HTR-8/SVneo (cell line): Measurements from ENCODE around the gene GRIN1.
"Not testable (repeated sequence)": the region's sequence is repeated elsewhere in the genome, so short reads cannot be mapped to it uniquely, and the experiment has no call there.

Source experiments
- DNase-seq: peaks from one replicate; pipeline ENCODE4 v3.0.0; 2011; ENCODE audit warnings: low spot score, mixed read lengths; ENCODE audit not compliant: insufficient read length
- FAIRE-seq: peaks from 2 replicates; lab custom pipeline; 2011; peaks lifted over from hg19 to GRCh38; lab: Jason Lieb, UNC

The GRIN1 gene

GRCh38 chr9:137127301-137128157 is 11.4 kb upstream of the GRIN1 start:
- FAIRE-seq, result no peak
- no peak for DNase-seq

GRCh38 chr9:137128158-137128861 is 10.6 kb upstream of the GRIN1 start:
- FAIRE-seq, result no peak
- DNase-seq, result no peak

GRCh38 chr9:137128862-137129455 is 10.0 kb upstream of the GRIN1 start:
- DNase-seq (no peak), FAIRE-seq (no peak)

GRCh38 chr9:137129456-137130175 is 9.3 kb upstream of the GRIN1 start:
- FAIRE-seq (peak; percentile 33), DNase-seq (peak; percentile 86)

GRCh38 chr9:137130176-137130755 is 8.7 kb upstream of the GRIN1 start:
- DNase-seq (no peak), FAIRE-seq (no peak)

GRCh38 chr9:137134191-137134590 is 4.8 kb upstream of the GRIN1 start:
- no peak for DNase-seq

GRCh38 chr9:137135154-137135553 is 3.8 kb upstream of the GRIN1 start:
- DNase-seq, FAIRE-seq: not testable (repeated sequence)

More at GRCh38 chr9:137134191-137134590, 4.8 kb upstream of the GRIN1 start:
- no peak for FAIRE-seq

- FAIRE-seq (no peak), DNase-seq (no peak)
Observed at GRCh38 chr9:137136261-137136880, 2.6 kb upstream of the GRIN1 start.

- no peak for FAIRE-seq
- DNase-seq, result no peak
Observed at GRCh38 chr9:137136881-137137607, 1.9 kb upstream of the GRIN1 start.

- no peak for DNase-seq
Observed at GRCh38 chr9:137138058-137138721, 764 bp upstream of the GRIN1 start.

GRCh38 chr9:137139468-137140150 is 655 bp downstream of the GRIN1 start:
- DNase-seq, result no peak

More at GRCh38 chr9:137138058-137138721, 764 bp upstream of the GRIN1 start:
- FAIRE-seq, result no peak

GRCh38 chr9:137140151-137141012 is 1.4 kb downstream of the GRIN1 start:
- DNase-seq (no peak), FAIRE-seq (no peak)

More at GRCh38 chr9:137139468-137140150, 655 bp downstream of the GRIN1 start:
- no peak for FAIRE-seq

GRCh38 chr9:137141050-137141810 is 2.3 kb downstream of the GRIN1 start:
- no peak for DNase-seq
- no peak for FAIRE-seq

GRCh38 chr9:137141976-137142936 is 3.3 kb downstream of the GRIN1 start:
- FAIRE-seq (no peak), DNase-seq (no peak)

GRCh38 chr9:137143459-137143858 is 4.5 kb downstream of the GRIN1 start:
- no peak for FAIRE-seq

More at GRCh38 chr9:137143459-137143858, 4.5 kb downstream of the GRIN1 start:
- no peak for DNase-seq
